Breast epithelium (tissue), 3 donors: ENCODE data around the gene GPATCH4.

ENCODE experiments used
- POLR2A ChIP-seq: fragments of 450-650 bp; IDR thresholded peaks from one replicate; pipeline ENCODE4 v1.6.1; 2016; ENCODE audit warnings: antibody characterized with exemption, mild to moderate bottlenecking, moderate library complexity
- POLR2AphosphoS5 ChIP-seq, 3 donors: sonication (generic); formaldehyde crosslinking; IDR thresholded peaks; one replicate each; pipeline ENCODE4 v1.6.1; 2017; ENCODE audit warnings: antibody characterized with exemption in 3 of 3
- TF ChIP-seq, protein P1 (sequence below), 3 donors: fragments of 450-650 bp; IDR thresholded peaks; one replicate each; pipeline ENCODE4 v1.5.1; 2016 to 2017; ENCODE audit warnings: antibody characterized with exemption in 3 of 3, mild to moderate bottlenecking in 3 of 3, moderate library complexity in 3 of 3

DNA sequence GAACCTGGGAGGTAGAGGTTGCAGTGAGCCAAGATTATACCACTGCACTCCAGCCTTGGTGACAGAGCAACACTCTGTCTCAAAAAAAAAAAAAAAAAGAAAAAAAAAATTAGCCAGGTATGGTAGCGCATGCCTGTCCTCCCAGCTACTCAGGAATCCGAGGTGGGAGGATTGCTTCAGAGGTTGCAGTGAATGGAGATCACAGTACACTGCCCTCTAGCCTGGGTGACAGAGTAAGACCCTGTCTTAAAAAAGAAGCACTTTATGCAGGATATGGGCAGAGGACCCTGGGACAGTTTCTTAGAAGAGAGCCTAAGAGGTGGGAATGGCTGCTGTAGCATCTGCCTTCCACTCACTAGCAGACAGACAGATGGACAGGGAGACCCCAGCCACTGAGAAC, 51.9 kb downstream of the GPATCH4 start:
- TF ChIP-seq, protein P1, sequence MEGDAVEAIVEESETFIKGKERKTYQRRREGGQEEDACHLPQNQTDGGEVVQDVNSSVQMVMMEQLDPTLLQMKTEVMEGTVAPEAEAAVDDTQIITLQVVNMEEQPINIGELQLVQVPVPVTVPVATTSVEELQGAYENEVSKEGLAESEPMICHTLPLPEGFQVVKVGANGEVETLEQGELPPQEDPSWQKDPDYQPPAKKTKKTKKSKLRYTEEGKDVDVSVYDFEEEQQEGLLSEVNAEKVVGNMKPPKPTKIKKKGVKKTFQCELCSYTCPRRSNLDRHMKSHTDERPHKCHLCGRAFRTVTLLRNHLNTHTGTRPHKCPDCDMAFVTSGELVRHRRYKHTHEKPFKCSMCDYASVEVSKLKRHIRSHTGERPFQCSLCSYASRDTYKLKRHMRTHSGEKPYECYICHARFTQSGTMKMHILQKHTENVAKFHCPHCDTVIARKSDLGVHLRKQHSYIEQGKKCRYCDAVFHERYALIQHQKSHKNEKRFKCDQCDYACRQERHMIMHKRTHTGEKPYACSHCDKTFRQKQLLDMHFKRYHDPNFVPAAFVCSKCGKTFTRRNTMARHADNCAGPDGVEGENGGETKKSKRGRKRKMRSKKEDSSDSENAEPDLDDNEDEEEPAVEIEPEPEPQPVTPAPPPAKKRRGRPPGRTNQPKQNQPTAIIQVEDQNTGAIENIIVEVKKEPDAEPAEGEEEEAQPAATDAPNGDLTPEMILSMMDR (IDR thresholded peaks at IDR 0.05): no peak
- TF ChIP-seq POLR2AphosphoS5 (IDR thresholded peaks at IDR 0.05): no peak
- TF ChIP-seq POLR2A: no peak
